Right renal pelvis (tissue), 4 donors: ENCODE results near the gene APOBEC4. TPM values are rescaled to one million over a fixed set of nuclear protein-coding genes. Genes with fewer than 3 reads are reported as not detected.

Experiments used
- DNase-seq, 4 donors: peaks; one replicate each; pipeline ENCODE4 v3.0.0-alpha.2; 2013; ENCODE audit warnings: low read depth in 4 of 4, low spot score in 3 of 4, missing footprints in 1 of 4
- polyA plus RNA-seq, 4 donors: library from polyadenylated mRNA; unstranded; fragments of 120-200 nt; gene quantifications; one replicate each; pipeline ENCODE4 v1.2.1, GENCODE V29; 2013; ENCODE audit not compliant: insufficient read length in 4 of 4

Gene APOBEC4
- polyA plus RNA-seq, 4 donors, result not detected

- DNase-seq, result no peak
Observed at GRCh38 chr1:183604815-183605214, 48.3 kb downstream of the APOBEC4 start.

- no peak for DNase-seq
Observed at GRCh38 chr1:183604038-183604808, 48.9 kb downstream of the APOBEC4 start.

GRCh38 chr1:183602510-183602909 lies 50.6 kb downstream of the APOBEC4 start:
- no peak for DNase-seq

- DNase-seq, result no peak
Observed at GRCh38 chr1:183600634-183601033, 52.5 kb downstream of the APOBEC4 start.

GRCh38 chr1:183600136-183600535 lies 53.0 kb downstream of the APOBEC4 start:
- no peak for DNase-seq

- DNase-seq, result no peak
Observed at GRCh38 chr1:183598386-183598785, 54.7 kb downstream of the APOBEC4 start.

GRCh38 chr1:183597656-183598347 lies 55.3 kb downstream of the APOBEC4 start:
- DNase-seq, result no peak

- DNase-seq, result no peak
Observed at GRCh38 chr1:183596500-183596899, 56.6 kb downstream of the APOBEC4 start.

Other genes with a start within 250 kb of the APOBEC4 start
- 1 to 10 TPM; 3.4 to 4.6 (median 3.5) TPM for gene NMNAT2, start 234.9 kb downstream of the APOBEC4 start, polyA plus RNA-seq
- gene SMG7, start 180.8 kb downstream of the APOBEC4 start, polyA plus RNA-seq, result 10 to 100 TPM; 68.4 to 80.7 (median 69.6) TPM
- 1 to 10 TPM; 2.7 to 4.9 (median 3.2) TPM for gene NCF2, start 62.9 kb downstream of the APOBEC4 start, polyA plus RNA-seq
- gene ARPC5, start 17.5 kb downstream of the APOBEC4 start, polyA plus RNA-seq, result 100 to 1,000 TPM; 157 to 183 (median 175) TPM
- gene RGL1, start 151.8 kb upstream of the APOBEC4 start, polyA plus RNA-seq, result 10 to 100 TPM; 47.4 to 59.6 (median 52.7) TPM